ENCODE measurements around the gene COPZ1. TPM values are rescaled to one million over a fixed set of nuclear protein-coding genes. Genes with fewer than 3 reads are reported as not detected.

Gene COPZ1
- total RNA-seq, 3 donors from 2014 or later (not counting 1 experiment from before 2014, with no cell fraction given) = 66.3 to 83.6 (median 79.7) TPM

GRCh38 chr12:54328595-54329337, 3.8 kb downstream of the COPZ1 start:
- Mint-ChIP-seq H3K27me3 (ENCODE audit: low read depth in 2 of 2) (no peaks in the 10 kb centered on the region), H3K36me3 (no peaks in the 10 kb centered on the region), H3K4me1 (peaks cover 40 to 63% of the 10 kb centered on the region in 2 donors), H3K4me3 (no peak overlapping the region), H3K9me3 (no peaks in the 10 kb centered on the region), H3K27ac (peak overlapping the region; percentile 72 to 86)
- Histone ChIP-seq H3K36me3 (ENCODE audit: control insufficient read depth, insufficient read depth, low read length) (no peaks in the 10 kb centered on the region), H3K4me3 (ENCODE audit: low read length) (no peak overlapping the region), H3K4me1 (ENCODE audit: control insufficient read depth, insufficient read depth, low read length) (peaks cover 33% of the 10 kb centered on the region), H3K27me3 (ENCODE audit: control insufficient read depth, insufficient read depth, low read length) (no peaks in the 10 kb centered on the region), H3K9me3 (ENCODE audit: control insufficient read depth, insufficient read depth, low read length) (no peaks in the 10 kb centered on the region), H3K27ac (ENCODE audit: low read length) (no peak overlapping the region)
- no peak for ATAC-seq
- DNase-seq = no peak
- TF ChIP-seq CTCF (IDR thresholded peaks at IDR 0.05) = no peak
- 94% methylated on average over 4 of the region's 6 CpGs for WGBS (ENCODE audit: insufficient coverage)
- intact Hi-C loops (cut with micrococcal nuclease) = no loop called here

GRCh38 chr12:54329759-54330158, 4.8 kb downstream of the COPZ1 start:
- DNase-seq = no peak
- Histone ChIP-seq H3K4me1 (ENCODE audit: control insufficient read depth, insufficient read depth, low read length) (peaks cover 28% of the 10 kb centered on the region), H3K27me3 (ENCODE audit: control insufficient read depth, insufficient read depth, low read length) (no peaks in the 10 kb centered on the region), H3K36me3 (ENCODE audit: control insufficient read depth, insufficient read depth, low read length) (no peaks in the 10 kb centered on the region), H3K4me3 (ENCODE audit: low read length) (no peak overlapping the region), H3K9me3 (ENCODE audit: control insufficient read depth, insufficient read depth, low read length) (no peaks in the 10 kb centered on the region), H3K27ac (ENCODE audit: low read length) (no peak overlapping the region)
- no peak overlapping the region for H3K4me3 Mint-ChIP-seq
- 95% methylated on average over 5 of the region's 5 CpGs for WGBS (ENCODE audit: insufficient coverage)
- ATAC-seq = no peak
- peaks cover 39 to 56% of the 10 kb centered on the region in 2 donors for H3K4me1 Mint-ChIP-seq
- H3K9me3 Mint-ChIP-seq = no peaks in the 10 kb centered on the region
- intact Hi-C loops (cut with micrococcal nuclease) = no loop called here
- no peak for TF ChIP-seq CTCF (IDR thresholded peaks at IDR 0.05)
- no peaks in the 10 kb centered on the region for H3K27me3 Mint-ChIP-seq (ENCODE audit: low read depth in 2 of 2)
- H3K36me3 Mint-ChIP-seq = no peaks in the 10 kb centered on the region
- peak overlapping the region; percentile 72 to 86 for H3K27ac Mint-ChIP-seq

GRCh38 chr12:54330442-54330841, 5.5 kb downstream of the COPZ1 start:
- 80% methylated on average over 1 of the region's 3 CpGs for WGBS (ENCODE audit: insufficient coverage)
- H3K27ac ChIP-seq (ENCODE audit: low read length) = no peak overlapping the region
- H3K36me3 ChIP-seq (ENCODE audit: control insufficient read depth, insufficient read depth, low read length) = no peaks in the 10 kb centered on the region
- ATAC-seq (no peak), DNase-seq (no peak)
- no peak overlapping the region for H3K4me3 ChIP-seq (ENCODE audit: low read length)
- Mint-ChIP-seq H3K27ac (peak overlapping the region; percentile 72 to 86), H3K36me3 (no peaks in the 10 kb centered on the region), H3K4me3 (peak overlapping the region; percentile 0), H3K4me1 (peaks cover 33 to 49% of the 10 kb centered on the region in 2 donors), H3K9me3 (no peaks in the 10 kb centered on the region), H3K27me3 (ENCODE audit: low read depth in 2 of 2) (no peaks in the 10 kb centered on the region)
- intact Hi-C loops (cut with micrococcal nuclease) = no loop called here
- peaks cover 28% of the 10 kb centered on the region for H3K4me1 ChIP-seq (ENCODE audit: control insufficient read depth, insufficient read depth, low read length)
- no peak for TF ChIP-seq CTCF (IDR thresholded peaks at IDR 0.05)
- H3K9me3 ChIP-seq (ENCODE audit: control insufficient read depth, insufficient read depth, low read length) = no peaks in the 10 kb centered on the region
- no peaks in the 10 kb centered on the region for H3K27me3 ChIP-seq (ENCODE audit: control insufficient read depth, insufficient read depth, low read length)

- H3K36me3 Mint-ChIP-seq = no peaks in the 10 kb centered on the region
- no peak for DNase-seq
- Histone ChIP-seq H3K9me3 (ENCODE audit: control insufficient read depth, insufficient read depth, low read length) (no peaks in the 10 kb centered on the region), H3K4me3 (ENCODE audit: low read length) (no peak overlapping the region), H3K27ac (ENCODE audit: low read length) (peak overlapping the region; percentile 40), H3K36me3 (ENCODE audit: control insufficient read depth, insufficient read depth, low read length) (no peaks in the 10 kb centered on the region), H3K27me3 (ENCODE audit: control insufficient read depth, insufficient read depth, low read length) (no peaks in the 10 kb centered on the region), H3K4me1 (ENCODE audit: control insufficient read depth, insufficient read depth, low read length) (peaks cover 20% of the 10 kb centered on the region)
- 94% methylated on average over 5 of the region's 5 CpGs for WGBS (ENCODE audit: insufficient coverage)
- H3K27ac Mint-ChIP-seq = peak overlapping the region; percentile 72 to 86
- no peak for ATAC-seq
- no peak for TF ChIP-seq CTCF (IDR thresholded peaks at IDR 0.05)
- H3K4me1 Mint-ChIP-seq = peaks cover 29 to 47% of the 10 kb centered on the region in 2 donors
- no peaks in the 10 kb centered on the region for H3K9me3 Mint-ChIP-seq
- H3K4me3 Mint-ChIP-seq = peak overlapping the region; percentile 35
- H3K27me3 Mint-ChIP-seq (ENCODE audit: low read depth in 2 of 2) = no peaks in the 10 kb centered on the region
- intact Hi-C loops (cut with micrococcal nuclease) = no loop called here
These were observed 6.5 kb downstream of the COPZ1 start for GRCh38 chr12:54331461-54331860.
